Hepatocyte (in vitro differentiated cells): ENCODE data around the gene NFKB2.

ENCODE experiments used
- EZH2 ChIP-seq: fragments of 200-600 bp; sonication (generic); IDR thresholded peaks from 2 replicates; pipeline ENCODE4 v1.6.1; 2016; ENCODE audit warnings: antibody characterized with exemption, mild to moderate bottlenecking, borderline replicate concordance
- EZH2phosphoT487 ChIP-seq: fragments of 200-600 bp; sonication (generic); IDR thresholded peaks from one replicate; pipeline ENCODE4 v1.6.1; 2018; ENCODE audit warnings: antibody characterized with exemption, mild to moderate bottlenecking, low read depth, moderate library complexity; ENCODE audit not compliant: unreplicated experiment, severe bottlenecking
- TF ChIP-seq, protein P1 (sequence below): fragments of 200-600 bp; sonication (generic); IDR thresholded peaks from 2 replicates; pipeline ENCODE4 v1.5.1; 2016; ENCODE audit warnings: antibody characterized with exemption, mild to moderate bottlenecking; ENCODE audit not compliant: poor library complexity

DNA sequence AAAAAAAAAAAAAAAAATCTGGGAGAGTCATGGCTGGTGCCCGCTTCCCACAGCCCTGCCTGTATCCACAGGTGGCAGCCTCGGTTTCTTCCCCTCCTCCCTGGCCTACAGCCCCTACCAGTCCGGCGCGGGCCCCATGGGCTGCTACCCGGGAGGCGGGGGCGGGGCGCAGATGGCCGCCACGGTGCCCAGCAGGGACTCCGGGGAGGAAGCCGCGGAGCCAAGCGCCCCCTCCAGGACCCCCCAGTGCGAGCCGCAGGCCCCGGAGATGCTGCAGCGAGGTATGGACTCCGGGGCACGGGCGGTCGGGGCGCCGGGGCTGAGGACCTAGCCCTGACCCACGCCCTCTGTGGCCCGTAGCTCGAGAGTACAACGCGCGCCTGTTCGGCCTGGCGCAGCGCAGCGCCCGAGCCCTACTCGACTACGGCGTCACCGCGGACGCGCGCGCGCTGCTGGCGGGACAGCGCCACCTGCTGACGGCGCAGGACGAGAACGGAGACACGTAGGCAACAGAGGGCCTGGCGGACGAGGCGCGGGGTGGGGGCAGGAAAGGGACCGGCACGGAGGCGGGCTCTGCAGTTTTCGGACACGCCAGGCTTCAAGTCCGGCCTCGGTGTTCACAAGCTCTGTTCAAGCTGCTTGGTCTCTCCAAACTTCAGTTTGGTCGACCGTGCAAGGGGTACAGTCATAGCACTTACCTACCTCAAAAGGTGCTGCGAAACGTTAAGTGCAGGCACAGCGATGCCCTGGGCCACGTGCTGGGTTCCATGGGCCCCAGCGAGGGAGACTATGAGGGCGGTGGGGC, 3.9 kb downstream of the NFKB2 start:
- TF ChIP-seq, protein P1, sequence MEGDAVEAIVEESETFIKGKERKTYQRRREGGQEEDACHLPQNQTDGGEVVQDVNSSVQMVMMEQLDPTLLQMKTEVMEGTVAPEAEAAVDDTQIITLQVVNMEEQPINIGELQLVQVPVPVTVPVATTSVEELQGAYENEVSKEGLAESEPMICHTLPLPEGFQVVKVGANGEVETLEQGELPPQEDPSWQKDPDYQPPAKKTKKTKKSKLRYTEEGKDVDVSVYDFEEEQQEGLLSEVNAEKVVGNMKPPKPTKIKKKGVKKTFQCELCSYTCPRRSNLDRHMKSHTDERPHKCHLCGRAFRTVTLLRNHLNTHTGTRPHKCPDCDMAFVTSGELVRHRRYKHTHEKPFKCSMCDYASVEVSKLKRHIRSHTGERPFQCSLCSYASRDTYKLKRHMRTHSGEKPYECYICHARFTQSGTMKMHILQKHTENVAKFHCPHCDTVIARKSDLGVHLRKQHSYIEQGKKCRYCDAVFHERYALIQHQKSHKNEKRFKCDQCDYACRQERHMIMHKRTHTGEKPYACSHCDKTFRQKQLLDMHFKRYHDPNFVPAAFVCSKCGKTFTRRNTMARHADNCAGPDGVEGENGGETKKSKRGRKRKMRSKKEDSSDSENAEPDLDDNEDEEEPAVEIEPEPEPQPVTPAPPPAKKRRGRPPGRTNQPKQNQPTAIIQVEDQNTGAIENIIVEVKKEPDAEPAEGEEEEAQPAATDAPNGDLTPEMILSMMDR: peak; percentile 98
- TF ChIP-seq EZH2phosphoT487: no peak
- no peak for TF ChIP-seq EZH2
